Motor neuron (in vitro differentiated cells): ENCODE data around the gene SLC22A8. TPM values are rescaled to one million over a fixed set of nuclear protein-coding genes. Genes with fewer than 3 reads are reported as not detected.
"Not testable (repeated sequence)": the region's sequence is repeated elsewhere in the genome, so short reads cannot be mapped to it uniquely, and the experiment has no call there.

Source experiments
- ATAC-seq, 8 experiments: fragments of 200-7000 bp; cut with Tn5 transposase; replicated peaks in 6 of 8; 2 replicates each; pipeline ENCODE4 v1.8.0; 2021; ENCODE audit warnings: mild to moderate bottlenecking in 8 of 8, moderate library complexity in 8 of 8
- H3K27ac ChIP-seq, 2 donors: fragments of 250-450 bp; sonication (Bioruptor Pico); 2 replicates each; pipeline ENCODE4 v1.9.0; 2021; ENCODE audit warnings: antibody characterized with exemption in 2 of 2, mild to moderate bottlenecking in 2 of 2, moderate library complexity in 1 of 2
- H3K4me1 ChIP-seq, 2 donors: fragments of 250-450 bp; sonication (Bioruptor Pico); replicated peaks in 1 of 2; 2 replicates each; pipeline ENCODE4 v1.6.1; 2021; ENCODE audit warnings: antibody characterized with exemption in 2 of 2, mild to moderate bottlenecking in 2 of 2, moderate library complexity in 1 of 2
- H3K4me3 ChIP-seq, 5 donors: fragments of 250-450 bp; sonication (Bioruptor Pico); 2 replicates each; pipeline ENCODE4 v1.9.0; 2021; ENCODE audit warnings: antibody characterized with exemption in 5 of 5, mild to moderate bottlenecking in 5 of 5, moderate library complexity in 4 of 5
- WGBS, 10 experiments: fragments of 450-650 bp; shearing (Covaris generic); methylation state at CpG; one replicate each; pipeline ENCODE4 v1.0.0; 2022; 5-methylcytosine and 5-hydroxymethylcytosine counted together
- in situ Hi-C, 9 experiments: fragments of 400-800 bp; cut with MboI; loops; one replicate each; pipeline ENCODE4 v1.15.0; 2021; ENCODE audit warnings: low sequenced_read_pairs in 9 of 9, low pct_unique_long_range_greater_than_20kb in 2 of 9; ENCODE audit not compliant: unreplicated experiment in 9 of 9
- total RNA-seq, 8 experiments: library from RNA; unstranded; fragments of 300-600 nt; gene quantifications; 2 replicates each; pipeline versions ENCODE4 v1.2.3 to v1.2.4, GENCODE V29; 2022

The SLC22A8 gene
- total RNA-seq: 1 to 10 TPM in 1 of 8 experiments, under 1 TPM in 6, not detected in 1; under 0.01 to 1.3 (median 0.23) TPM

- peak in 1 of 8 experiments; percentile 12 for ATAC-seq
- peaks cover 6 to 7% of the 10 kb centered on the region in 2 donors for H3K4me1 ChIP-seq
- 24 to 58% (median 44%) methylated on average over 2 to 7 of the region's 18 CpGs; no CpG with 5 or more reads in 4 of the 10 experiments for WGBS, 10 experiments
- no peak within 1 kb of the TSS for H3K4me3 ChIP-seq
- H3K27ac ChIP-seq: no peak within 1 kb of the TSS
- in situ Hi-C loops: no loop called here
These were observed at the start of gene SLC22A8 for GRCh38 chr11:63015521-63016215. Gene SLC22A8, minus strand, starts transcription at chr11:63015841. Its CDS starts 883 bp downstream, at chr11:63014958.

- H3K27ac ChIP-seq, ATAC-seq, H3K4me3 ChIP-seq, H3K4me1 ChIP-seq: not testable (repeated sequence)
- 0 to 64% (median 10%) methylated on average over 1 of the region's 1 CpG; no CpG with 5 or more reads in 3 of the 10 experiments for WGBS, 10 experiments
- in situ Hi-C loops: loop anchor here in 4 of 9 experiments (25.0 kb wide), 2 partner anchors 166 to 591 kb away; no protein-coding TSS in a partner anchor
These were observed 30.6 kb upstream of the SLC22A8 start for GRCh38 chr11:63046203-63046602.

- H3K27ac ChIP-seq: no peak overlapping the region
- no peak overlapping the region for H3K4me3 ChIP-seq
- WGBS, 10 experiments: 40 to 92% (median 74%) methylated on average over 1 to 3 of the region's 3 CpGs; no CpG with 5 or more reads in 6 of the 10 experiments
These were observed 27.0 kb upstream of the SLC22A8 start for GRCh38 chr11:63042596-63042995.

GRCh38 chr11:63032457-63032856 is 16.8 kb upstream of the SLC22A8 start:
- 37 to 100% (median 66%) methylated on average over 2 to 4 of the region's 4 CpGs; no CpG with 5 or more reads in 4 of the 10 experiments for WGBS, 10 experiments
- Histone ChIP-seq H3K4me1 (no peaks in the 10 kb centered on the region), H3K27ac (no peak overlapping the region), H3K4me3 (no peak overlapping the region)
- no peak for ATAC-seq
- in situ Hi-C loops: loop anchor here in 4 of 9 experiments (25.0 kb wide), 2 partner anchors 180 to 605 kb away; no protein-coding TSS in a partner anchor

More at GRCh38 chr11:63042596-63042995, 27.0 kb upstream of the SLC22A8 start:
- no peaks in the 10 kb centered on the region for H3K4me1 ChIP-seq
- no peak for ATAC-seq
- in situ Hi-C loops: loop anchor here in 4 of 9 experiments (25.0 kb wide), 2 partner anchors 170 to 595 kb away; no protein-coding TSS in a partner anchor

- in situ Hi-C loops: loop anchor here in 8 of 9 experiments (5.0 to 10.0 kb wide), 2 partner anchors 117 to 119 kb away; no protein-coding TSS in a partner anchor
- H3K4me3 ChIP-seq: no peak overlapping the region
- H3K4me1 ChIP-seq: peaks cover 0 to 4% of the 10 kb centered on the region in 2 donors
- peak; percentile 88 to 98 (median 96) for ATAC-seq
- no peak overlapping the region for H3K27ac ChIP-seq
- WGBS, 10 experiments: 0 to 29% (median 5%) methylated on average over 2 to 18 of the region's 19 CpGs
These were observed 8.4 kb upstream of the SLC22A8 start for GRCh38 chr11:63023841-63024648.

- Histone ChIP-seq H3K4me3 (no peak overlapping the region), H3K27ac (no peak overlapping the region), H3K4me1 (peaks cover 0 to 4% of the 10 kb centered on the region in 2 donors)
- WGBS, 10 experiments: 40 to 100% (median 82%) methylated on average over 1 to 11 of the region's 11 CpGs; no CpG with 5 or more reads in 2 of the 10 experiments
- in situ Hi-C loops: loop anchor here in 8 of 9 experiments (5.0 to 10.0 kb wide), 2 partner anchors 116 to 119 kb away; no protein-coding TSS in a partner anchor
- ATAC-seq: no peak
These were observed 7.7 kb upstream of the SLC22A8 start for GRCh38 chr11:63023222-63023814.

GRCh38 chr11:63022441-63022840 is 6.8 kb upstream of the SLC22A8 start:
- ATAC-seq: peak in 5 of 8 experiments; percentile 28 to 66 (median 40)
- 17 to 67% (median 56%) methylated on average over 1 to 4 of the region's 6 CpGs; no CpG with 5 or more reads in 5 of the 10 experiments for WGBS, 10 experiments
- H3K4me1 ChIP-seq: peaks cover 3 to 4% of the 10 kb centered on the region in 2 donors
- H3K27ac ChIP-seq: no peak overlapping the region
- in situ Hi-C loops: loop anchor here in 8 of 9 experiments (5.0 to 10.0 kb wide), 2 partner anchors 115 to 118 kb away; no protein-coding TSS in a partner anchor
- H3K4me3 ChIP-seq: no peak overlapping the region

GRCh38 chr11:63020671-63021291 is 5.1 kb upstream of the SLC22A8 start:
- H3K4me3 ChIP-seq: no peak overlapping the region
- H3K27ac ChIP-seq: no peak overlapping the region
- WGBS, 10 experiments: 0 to 87% (median 52%) methylated on average over 1 to 7 of the region's 24 CpGs; no CpG with 5 or more reads in 6 of the 10 experiments
- in situ Hi-C loops: loop anchor here in 8 of 9 experiments (5.0 to 10.0 kb wide), 2 partner anchors 113 to 116 kb away; no protein-coding TSS in a partner anchor
- peak in 1 of 8 experiments; percentile 8 for ATAC-seq
- peaks cover 6 to 11% of the 10 kb centered on the region in 2 donors for H3K4me1 ChIP-seq

GRCh38 chr11:63019506-63019905 is 3.9 kb upstream of the SLC22A8 start:
- H3K4me1 ChIP-seq: peaks cover 6 to 11% of the 10 kb centered on the region in 2 donors
- in situ Hi-C loops: no loop called here
- 25 to 90% (median 70%) methylated on average over 2 of the region's 5 CpGs; no CpG with 5 or more reads in 7 of the 10 experiments for WGBS, 10 experiments

GRCh38 chr11:63017306-63017974 is 1.8 kb upstream of the SLC22A8 start:
- Histone ChIP-seq H3K27ac (no peak overlapping the region), H3K4me1 (peaks cover 6 to 9% of the 10 kb centered on the region in 2 donors), H3K4me3 (no peak overlapping the region)
- 0 to 80% (median 49%) methylated on average over 1 to 6 of the region's 8 CpGs; no CpG with 5 or more reads in 3 of the 10 experiments for WGBS, 10 experiments
- peak in 4 of 8 experiments; percentile 21 to 56 (median 37) for ATAC-seq
- in situ Hi-C loops: no loop called here

More at GRCh38 chr11:63019506-63019905, 3.9 kb upstream of the SLC22A8 start:
- H3K27ac ChIP-seq: no peak overlapping the region
- no peak for ATAC-seq
- no peak overlapping the region for H3K4me3 ChIP-seq

- in situ Hi-C loops: no loop called here
- WGBS, 10 experiments: 0 to 100% (median 45%) methylated on average over 1 to 2 of the region's 13 CpGs; no CpG with 5 or more reads in 4 of the 10 experiments
- Histone ChIP-seq H3K4me3 (no peak overlapping the region), H3K27ac (no peak overlapping the region), H3K4me1 (peaks cover 6 to 7% of the 10 kb centered on the region in 2 donors)
- ATAC-seq: no peak
These were observed 1.1 kb downstream of the SLC22A8 start for GRCh38 chr11:63014408-63015055.
